HG03108 (cell line): ENCODE data around the gene SCYL3.
"Not testable (repeated sequence)": the region's sequence is repeated elsewhere in the genome, so short reads cannot be mapped to it uniquely, and the experiment has no call there.

ENCODE experiments used
- ATAC-seq: cut with Tn5 transposase; IDR thresholded peaks from one replicate; pipeline ENCODE4 v1.9.1; 2021; ENCODE audit warnings: moderate library complexity; ENCODE audit not compliant: unreplicated experiment

SCYL3 gene

GRCh38 chr1:169829671-169830070 is 64.0 kb downstream of the SCYL3 start:
- ATAC-seq = no peak

GRCh38 chr1:169824153-169824552 is 69.5 kb downstream of the SCYL3 start:
- ATAC-seq = no peak

- ATAC-seq = no peak
Observed at GRCh38 chr1:169821500-169821899, 72.2 kb downstream of the SCYL3 start.

- no peak for ATAC-seq
Observed at GRCh38 chr1:169816617-169817016, 77.1 kb downstream of the SCYL3 start.

- ATAC-seq = no peak
Observed at GRCh38 chr1:169814265-169814664, 79.4 kb downstream of the SCYL3 start.

- ATAC-seq = no peak
Observed at GRCh38 chr1:169812131-169812530, 81.6 kb downstream of the SCYL3 start.

GRCh38 chr1:169811418-169812035 is 82.2 kb downstream of the SCYL3 start:
- not testable (repeated sequence) for ATAC-seq

- no peak for ATAC-seq
Observed at GRCh38 chr1:169809370-169810095, 84.2 kb downstream of the SCYL3 start.

GRCh38 chr1:169804941-169805340 is 88.8 kb downstream of the SCYL3 start:
- no peak for ATAC-seq

- no peak for ATAC-seq
Observed at GRCh38 chr1:169802888-169803287, 90.8 kb downstream of the SCYL3 start.
